Stimulated activated CD4-positive, alpha-beta T cell treated with anti-CD3 and anti-CD28 coated beads, TNF-alpha, amount 100 ng/mL, for 24 hours (primary cell): ENCODE data around the gene OR51E2.
A peak's percentile ranks its signal among the peaks of the same experiment; 100 is the strongest.

Source experiments
- DNase-seq, 3 experiments: peaks; one replicate each; pipeline ENCODE4 v3.0.0-alpha.2; 2020; ENCODE audit warnings: low read depth in 3 of 3

OR51E2 gene

DNA sequence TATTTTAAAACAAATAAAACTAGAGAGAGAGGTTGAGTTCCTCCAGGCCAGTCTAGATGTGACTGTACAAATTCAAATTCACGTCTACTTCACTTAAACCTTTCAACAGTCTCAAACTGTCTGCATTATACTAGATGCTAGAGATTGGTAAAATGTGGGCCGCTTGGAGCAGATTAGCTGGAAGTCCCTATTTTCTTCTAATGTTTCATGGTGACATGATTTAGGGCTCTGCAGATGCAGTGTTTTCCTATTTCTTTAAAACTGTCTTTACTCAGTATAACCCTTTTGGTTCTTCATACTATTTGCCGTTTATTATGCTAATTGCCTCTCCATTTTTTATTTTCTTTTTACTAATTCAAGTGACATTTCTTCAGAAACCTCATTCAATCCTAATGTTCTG is 33.5 kb downstream of the OR51E2 start:
- DNase-seq: no peak

DNA sequence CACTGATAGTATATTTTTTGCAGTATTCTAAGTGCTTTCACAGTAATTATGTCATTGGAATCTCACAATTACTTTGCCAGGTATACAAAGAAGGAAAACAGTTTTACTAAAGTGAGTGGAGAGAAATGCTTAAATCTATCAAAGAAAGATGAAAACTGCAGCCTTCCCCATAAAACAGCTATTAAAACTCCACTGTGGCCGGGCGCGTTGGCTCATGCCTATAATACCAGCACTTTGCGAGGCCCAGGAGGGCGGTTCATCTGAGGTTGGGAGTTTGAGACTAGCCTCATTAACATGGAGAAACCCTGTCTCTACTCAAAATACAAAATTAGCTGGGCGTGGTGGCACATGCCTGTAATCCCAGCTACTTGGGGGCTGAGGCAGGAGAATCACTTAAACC is 34.8 kb downstream of the OR51E2 start:
- DNase-seq: no peak

DNA sequence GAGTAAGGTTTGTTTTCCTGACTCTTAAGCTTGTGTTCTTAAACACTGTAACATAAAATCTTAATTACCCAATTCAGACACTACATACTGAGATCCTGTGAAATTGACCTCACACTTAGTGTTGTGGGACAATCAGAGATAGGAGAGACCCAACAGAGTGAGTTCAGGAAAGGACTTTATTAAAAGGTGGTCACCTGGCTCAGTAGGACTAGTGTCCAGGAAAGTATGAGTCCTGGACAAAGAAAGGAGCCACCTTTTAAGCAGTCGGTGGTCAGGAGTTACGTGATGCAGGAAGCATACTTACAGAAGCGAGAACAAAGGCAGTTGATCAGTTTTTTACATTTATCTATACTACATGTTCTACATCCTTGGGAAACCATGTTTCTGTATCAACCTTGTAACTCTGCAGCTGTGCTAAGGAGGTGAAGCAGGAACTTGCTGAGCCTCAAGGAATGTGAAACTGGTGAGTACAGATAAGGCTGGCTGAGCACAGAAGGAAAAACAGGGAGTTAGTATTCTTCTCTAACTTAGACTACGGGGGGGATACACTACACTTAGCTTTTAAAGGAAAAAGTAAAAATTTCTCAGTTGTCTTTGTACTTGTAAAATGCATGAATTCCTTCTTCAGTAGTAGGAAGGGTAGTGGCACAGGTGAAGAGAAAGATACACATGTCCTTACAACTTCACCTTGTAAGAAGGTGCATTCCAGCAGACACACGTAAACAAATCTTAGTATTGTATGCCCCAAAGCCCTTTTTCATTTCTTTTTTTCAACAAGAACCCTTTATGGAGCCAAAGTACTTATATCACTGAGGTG is 38.8 kb downstream of the OR51E2 start:
- DNase-seq: no peak

DNA sequence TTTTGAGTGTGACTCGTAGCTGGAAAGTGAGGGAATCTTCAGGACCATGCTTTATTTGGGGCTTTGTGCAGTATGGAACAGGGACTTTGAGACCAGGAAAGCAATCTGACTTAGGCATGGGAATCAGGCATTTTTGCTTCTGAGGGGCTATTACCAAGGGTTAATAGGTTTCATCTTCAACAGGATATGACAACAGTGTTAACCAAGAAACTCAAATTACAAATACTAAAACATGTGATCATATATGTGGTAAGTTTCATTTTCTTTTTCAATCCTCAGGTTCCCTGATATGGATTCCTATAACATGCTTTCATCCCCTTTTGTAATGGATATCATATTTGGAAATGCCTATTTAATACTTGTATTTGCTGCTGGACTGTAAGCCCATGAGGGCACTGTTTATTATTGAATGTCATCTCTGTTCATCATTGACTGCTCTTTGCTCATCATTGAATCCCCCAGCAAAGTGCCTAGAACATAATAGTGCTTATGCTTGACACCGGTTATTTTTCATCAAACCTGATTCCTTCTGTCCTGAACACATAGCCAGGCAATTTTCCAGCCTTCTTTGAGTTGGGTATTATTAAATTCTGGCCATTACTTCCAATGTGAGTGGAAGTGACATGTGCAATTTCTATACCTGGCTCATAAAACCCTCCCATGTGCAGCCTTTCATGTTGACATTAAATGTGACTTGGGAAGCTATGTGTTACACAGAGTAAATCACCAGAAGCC is 42.9 kb downstream of the OR51E2 start:
- no peak for DNase-seq

DNA sequence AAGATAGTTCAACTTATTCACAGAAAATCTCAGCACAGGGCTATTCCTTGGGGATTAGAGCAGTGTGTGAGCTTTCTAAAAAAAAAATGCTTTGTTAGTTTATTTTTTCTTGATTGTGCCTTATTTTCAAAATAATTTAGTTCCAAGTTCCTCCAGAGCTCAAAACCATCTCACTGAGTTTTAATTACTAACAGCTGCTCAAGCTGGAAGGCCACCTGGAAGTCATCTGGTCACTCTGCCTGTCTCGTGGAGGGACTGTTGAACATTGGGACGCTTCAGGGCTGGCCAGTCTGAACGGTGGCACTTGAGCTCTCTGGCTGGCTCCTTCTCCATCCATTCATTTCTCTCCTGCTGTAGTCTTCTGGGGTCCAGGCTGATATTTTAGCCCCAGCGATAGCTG is 49.9 kb downstream of the OR51E2 start:
- no peak for DNase-seq

DNA sequence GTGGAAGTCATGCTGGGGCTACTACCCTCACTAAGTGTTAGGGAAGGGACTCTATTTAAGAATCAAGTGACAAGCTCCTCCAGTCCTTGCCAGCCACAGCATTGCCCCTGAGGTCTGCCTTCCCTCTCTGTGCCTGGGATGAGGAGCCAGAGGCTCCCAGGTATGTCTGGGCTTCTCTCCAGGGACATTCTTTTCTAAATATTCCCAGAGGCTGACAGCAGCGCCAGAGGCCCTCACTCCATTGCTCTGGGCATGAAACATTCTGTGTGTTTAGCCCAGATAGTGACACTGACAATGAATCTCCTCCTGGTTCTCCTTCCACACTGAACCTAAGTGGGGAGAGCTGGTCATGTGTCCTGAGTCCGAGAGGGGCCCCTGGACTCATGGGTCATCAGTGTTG is 51.7 kb downstream of the OR51E2 start:
- no peak for DNase-seq

DNA sequence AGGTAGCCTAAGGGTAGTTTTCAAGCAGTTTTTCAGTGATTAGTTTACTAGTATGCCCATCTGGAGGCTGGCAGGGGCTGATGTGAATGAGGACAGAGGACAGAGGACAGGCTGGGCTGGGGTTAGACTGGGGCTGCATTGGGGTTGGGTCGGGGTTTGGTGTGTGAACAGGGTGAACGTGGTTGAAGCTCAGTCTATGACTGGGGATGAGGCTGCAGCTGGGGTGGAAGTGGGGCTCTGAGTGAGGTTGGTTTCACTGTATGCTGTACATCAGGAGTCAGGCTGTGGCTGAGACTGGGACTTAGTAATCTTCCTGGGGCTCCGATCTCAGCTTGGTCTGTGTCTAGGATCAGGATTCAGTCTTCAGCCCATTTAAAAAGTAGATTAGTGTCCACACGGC is 53.4 kb downstream of the OR51E2 start:
- no peak for DNase-seq

DNA sequence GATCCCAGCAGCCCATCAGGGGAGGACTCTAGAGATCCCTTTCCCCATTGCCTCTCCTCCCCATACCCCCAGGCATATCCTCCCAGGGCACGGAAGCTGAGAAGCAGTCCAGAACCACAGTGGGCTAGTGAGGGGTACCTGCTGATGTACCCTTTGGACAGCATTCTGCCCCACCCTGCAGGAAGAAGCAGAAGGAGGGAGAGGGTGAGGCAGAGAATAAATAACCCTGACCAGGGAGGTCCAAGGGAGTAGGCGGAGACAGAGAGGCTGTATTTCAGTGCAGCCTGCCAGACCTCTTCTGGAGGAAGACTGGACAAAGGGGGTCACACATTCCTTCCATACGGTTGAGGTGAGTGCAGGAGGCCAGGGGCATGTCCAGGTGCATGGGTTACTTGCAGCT is 54.0 kb downstream of the OR51E2 start, which contains the start of gene OR51E1:
Gene OR51E1, plus strand, starts transcription at position 301 of the 400 bp plus-strand sequence. CDS start 8,545 bp downstream, outside the sequence.
- DNase-seq: no peak

DNA sequence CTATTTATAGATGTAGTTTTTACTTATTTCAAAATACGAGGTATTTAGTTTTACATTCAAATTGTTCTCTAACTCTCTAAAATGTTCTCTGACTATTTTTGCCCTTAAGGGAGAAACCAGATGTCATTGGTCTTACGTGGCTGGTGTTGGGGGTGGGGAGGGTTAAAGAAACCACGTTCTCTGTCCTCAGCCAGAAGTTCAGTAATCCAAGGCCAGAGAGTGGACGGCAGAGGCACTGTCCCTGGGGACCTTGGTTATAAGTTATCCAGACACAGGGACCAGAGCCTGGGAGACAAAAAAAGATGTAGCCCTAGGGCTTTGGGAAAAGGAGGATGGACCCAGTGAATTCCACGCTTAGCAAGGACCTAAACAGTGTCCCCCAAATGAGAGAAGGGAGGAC is 54.6 kb downstream of the OR51E2 start:
- DNase-seq: no peak

DNA sequence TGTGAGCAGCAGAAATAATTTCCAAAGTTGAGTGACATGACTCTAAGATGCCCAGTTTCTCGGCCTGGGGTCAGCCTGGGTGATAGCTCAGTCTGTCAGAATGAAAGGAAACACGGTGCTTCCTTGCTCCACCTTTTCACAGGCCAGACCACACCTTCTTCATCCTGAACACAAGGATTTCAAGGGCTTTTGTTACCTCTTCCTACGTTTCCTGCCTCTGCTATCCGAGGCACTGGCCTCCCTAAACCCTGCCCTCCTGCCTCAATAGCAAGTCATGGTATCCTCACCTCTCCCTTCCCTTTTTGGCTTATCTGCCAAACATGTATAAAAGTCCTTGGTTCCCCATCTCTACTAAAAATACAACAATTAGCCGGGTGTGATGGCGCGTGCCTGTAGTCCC is 55.6 kb downstream of the OR51E2 start:
- DNase-seq: no peak

DNA sequence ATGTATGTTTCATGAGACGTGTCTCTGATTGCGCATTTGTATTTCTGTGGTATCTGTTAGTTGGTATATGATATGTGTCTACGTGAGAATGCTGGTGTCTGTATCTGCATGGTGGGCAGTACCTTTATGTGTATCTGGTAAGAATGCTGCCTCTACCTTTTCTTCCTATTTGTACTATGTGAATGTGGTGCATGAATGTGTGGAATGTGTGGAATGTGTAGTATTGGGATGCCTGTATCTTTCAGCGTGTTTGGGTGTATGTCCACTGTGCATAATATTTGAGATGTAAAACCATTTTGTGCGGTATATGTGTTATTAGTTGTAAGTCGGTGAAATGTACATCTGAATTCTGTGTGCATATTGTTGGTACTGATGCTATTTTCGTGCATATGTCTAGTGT is 56.2 kb downstream of the OR51E2 start:
- no peak for DNase-seq

DNA sequence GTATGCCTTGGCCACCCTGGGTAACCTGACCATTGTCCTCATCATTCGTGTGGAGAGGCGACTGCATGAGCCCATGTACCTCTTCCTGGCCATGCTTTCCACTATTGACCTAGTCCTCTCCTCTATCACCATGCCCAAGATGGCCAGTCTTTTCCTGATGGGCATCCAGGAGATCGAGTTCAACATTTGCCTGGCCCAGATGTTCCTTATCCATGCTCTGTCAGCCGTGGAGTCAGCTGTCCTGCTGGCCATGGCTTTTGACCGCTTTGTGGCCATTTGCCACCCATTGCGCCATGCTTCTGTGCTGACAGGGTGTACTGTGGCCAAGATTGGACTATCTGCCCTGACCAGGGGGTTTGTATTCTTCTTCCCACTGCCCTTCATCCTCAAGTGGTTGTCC is 57.7 kb downstream of the OR51E2 start:
- DNase-seq: no peak

DNA sequence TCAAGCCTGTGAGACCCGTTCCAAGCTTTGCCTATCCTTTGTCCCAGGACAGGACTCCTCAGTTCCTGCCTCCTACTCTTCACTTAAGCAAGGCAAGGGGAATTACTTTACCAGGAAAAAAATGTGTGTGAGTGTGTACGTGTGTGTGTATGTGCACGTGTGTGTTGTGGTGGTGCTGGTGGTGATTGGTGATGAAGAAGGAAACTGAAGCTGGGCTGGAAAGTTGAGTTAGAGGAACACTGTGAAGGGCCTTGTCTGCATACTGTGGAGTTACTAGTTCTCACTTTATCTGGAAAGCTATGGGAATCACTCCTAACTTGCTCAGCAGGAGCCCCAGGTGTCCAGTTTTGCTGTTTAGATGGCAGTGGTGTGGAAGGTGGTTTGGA is 60.0 kb downstream of the OR51E2 start:
- DNase-seq: no peak

DNA sequence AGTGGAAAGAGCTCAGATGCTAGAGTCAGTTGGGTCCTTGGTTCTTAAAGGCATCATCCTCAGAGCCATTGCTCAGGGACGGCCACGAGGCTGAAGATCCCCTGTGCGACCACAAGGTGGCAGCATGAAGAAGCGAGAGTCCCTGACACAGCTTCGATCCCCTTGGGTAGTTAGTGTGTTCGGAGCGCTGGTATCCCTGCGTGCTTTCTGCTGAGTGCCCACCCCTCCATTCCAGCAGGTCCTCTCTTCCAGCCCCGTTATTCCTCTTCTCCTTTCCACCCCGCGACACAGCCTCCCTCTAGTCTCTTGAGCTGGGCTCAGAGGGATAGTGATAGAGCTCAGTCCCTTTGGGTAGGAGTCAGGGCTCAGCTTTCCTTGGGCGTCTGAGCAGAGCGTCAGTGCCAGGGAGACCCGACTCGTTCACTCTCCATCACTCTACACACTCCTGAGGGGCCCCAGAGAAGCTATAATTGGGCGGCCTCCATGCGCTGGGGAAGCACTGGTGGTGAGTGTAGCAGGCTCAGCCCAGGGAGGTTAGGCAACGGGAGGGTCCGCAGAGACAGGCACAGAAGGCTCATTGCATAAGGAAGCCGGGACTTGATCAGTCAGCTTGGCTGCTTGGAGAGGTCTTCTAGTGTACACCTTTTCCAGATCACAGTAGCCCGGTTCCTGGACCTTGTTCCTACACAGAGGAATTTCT is 60.5 kb downstream of the OR51E2 start, which contains the start of gene OR51D1:
Gene OR51D1, plus strand, starts transcription at position 516 of the 700 bp plus-strand sequence. CDS start 2,314 bp downstream, outside the sequence.
- DNase-seq: peak; percentile 43 to 65 (median 50)

DNA sequence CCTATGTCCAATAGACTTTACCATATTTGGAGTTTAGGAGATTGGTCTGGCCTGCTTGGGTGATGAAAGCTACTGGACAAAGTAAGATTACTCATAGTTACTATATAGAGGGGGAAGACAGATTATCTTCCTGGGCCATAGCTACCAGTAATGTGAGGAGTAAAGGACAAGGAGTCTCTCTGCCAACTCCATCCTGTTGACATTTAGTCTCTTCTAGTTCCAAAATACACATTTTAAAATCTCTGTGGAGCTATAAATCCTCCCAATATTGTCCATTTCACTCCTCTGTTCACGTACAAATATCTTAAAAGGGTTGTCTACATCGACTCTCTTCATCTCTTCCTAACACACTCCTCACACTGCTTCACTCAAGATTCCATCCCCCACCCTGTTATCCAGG is 61.5 kb downstream of the OR51E2 start:
- DNase-seq: no peak
